GM18499 (cell line): Measurements from ENCODE around the gene COQ8B.

Source experiments
- ATAC-seq: cut with Tn5 transposase; IDR thresholded peaks from one replicate; pipeline ENCODE4 v1.9.1; 2021; ENCODE audit warnings: moderate number of reproducible peaks; ENCODE audit not compliant: insufficient read depth, unreplicated experiment

COQ8B gene

DNA sequence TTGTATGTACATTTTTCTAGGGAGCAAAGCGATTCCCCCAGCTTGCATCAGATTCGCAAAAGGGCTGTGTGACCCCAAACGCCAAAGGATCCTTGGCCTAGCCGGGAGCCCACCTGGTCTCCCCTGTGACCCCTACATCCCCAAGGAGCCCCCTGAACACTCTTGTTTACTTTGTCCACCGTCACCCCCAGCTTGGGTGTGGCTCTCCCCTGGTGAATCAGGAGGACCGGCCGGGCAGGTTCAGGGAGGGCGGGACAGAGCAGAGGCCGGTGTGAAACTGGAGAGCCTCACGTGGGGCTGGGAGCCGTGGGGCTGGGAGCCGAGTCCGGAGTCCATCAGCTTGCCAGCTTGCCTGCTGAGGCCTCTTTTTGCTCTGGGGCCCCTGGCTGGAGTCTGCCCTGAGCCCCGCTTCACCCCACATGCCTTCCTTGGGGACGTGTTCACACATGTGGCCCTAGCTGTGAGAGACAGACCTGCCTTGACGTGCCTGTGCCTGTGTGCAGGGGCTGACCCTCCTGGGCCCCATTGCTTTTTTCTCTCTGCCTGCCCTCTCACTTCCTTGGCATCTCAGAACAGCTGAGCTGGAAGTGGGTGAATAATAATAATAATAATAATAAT, 2.2 kb upstream of the COQ8B start:
- ATAC-seq: no peak

DNA sequence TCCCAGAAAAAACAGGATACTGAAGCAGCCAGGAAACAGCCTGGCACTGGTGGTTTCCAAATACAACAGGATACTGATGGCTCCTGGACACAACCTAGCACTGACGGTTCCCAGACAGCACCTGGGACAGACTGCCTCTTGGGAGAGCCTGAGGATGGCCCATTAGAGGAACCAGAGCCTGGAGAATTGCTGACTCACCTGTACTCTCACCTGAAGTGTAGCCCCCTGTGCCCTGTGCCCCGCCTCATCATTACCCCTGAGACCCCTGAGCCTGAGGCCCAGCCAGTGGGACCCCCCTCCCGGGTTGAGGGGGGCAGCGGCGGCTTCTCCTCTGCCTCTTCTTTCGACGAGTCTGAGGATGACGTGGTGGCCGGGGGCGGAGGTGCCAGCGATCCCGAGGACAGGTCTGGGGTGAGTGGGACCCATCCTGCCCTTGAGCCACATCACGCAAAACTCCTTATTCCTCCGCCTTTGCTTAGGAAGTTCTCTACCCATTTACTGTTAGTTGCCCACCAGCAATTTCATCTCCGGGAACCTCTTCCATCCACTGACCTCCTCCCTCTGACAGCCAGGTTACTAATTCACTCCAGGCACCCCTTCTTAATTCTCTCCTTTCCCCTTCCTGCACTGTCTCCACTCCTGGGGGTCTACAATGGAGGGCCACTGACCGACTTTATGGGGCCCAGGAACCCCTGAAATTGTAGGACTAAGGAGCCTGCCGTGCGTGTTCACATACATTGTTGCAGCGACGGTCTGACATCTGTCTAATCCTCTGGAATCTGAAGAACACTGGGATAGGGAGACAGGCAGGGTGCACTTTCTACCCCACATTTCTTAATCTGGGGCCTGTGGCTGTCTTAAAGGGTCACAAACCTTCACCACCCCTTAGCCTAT, 1.4 kb upstream of the COQ8B start:
- ATAC-seq: no peak

DNA sequence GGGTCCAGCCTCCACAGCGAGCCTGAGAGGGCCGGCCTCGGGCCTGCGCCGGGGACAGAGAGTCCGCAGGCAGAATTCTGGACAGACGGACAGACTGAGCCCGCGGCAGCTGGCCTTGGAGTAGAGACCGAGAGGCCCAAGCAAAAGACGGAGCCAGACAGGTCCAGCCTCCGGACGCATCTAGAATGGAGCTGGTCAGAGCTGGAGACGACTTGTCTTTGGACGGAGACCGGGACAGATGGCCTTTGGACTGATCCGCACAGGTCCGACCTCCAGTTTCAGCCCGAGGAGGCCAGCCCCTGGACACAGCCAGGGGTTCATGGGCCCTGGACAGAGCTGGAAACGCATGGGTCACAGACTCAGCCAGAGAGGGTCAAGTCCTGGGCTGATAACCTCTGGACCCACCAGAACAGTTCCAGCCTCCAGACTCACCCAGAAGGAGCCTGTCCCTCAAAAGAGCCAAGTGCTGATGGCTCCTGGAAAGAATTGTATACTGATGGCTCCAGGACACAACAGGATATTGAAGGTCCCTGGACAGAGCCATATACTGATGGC, 716 bp upstream of the COQ8B start:
- ATAC-seq: no peak

DNA sequence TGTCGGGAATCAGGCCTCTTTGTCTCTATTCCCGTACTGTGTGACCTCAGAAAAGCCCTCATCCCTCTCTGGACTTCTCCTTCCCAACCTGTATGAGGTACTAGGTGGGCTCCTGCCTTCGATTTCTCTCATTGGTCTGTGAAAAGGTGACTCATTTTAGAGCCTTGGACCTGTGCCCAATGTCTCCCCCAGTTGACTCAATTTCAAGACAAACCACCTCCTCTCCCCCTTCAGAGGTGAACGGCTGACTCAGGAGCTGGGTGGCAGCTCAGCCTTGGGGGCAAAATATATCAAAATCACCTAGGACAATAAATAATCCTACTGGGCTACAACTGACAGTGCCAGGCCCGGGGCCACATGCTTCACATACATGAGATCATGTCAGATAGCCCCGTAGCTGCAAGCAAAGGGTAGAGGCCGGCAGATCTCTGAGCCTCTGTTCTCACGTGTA, 630 bp downstream of the COQ8B start:
- ATAC-seq: no peak

DNA sequence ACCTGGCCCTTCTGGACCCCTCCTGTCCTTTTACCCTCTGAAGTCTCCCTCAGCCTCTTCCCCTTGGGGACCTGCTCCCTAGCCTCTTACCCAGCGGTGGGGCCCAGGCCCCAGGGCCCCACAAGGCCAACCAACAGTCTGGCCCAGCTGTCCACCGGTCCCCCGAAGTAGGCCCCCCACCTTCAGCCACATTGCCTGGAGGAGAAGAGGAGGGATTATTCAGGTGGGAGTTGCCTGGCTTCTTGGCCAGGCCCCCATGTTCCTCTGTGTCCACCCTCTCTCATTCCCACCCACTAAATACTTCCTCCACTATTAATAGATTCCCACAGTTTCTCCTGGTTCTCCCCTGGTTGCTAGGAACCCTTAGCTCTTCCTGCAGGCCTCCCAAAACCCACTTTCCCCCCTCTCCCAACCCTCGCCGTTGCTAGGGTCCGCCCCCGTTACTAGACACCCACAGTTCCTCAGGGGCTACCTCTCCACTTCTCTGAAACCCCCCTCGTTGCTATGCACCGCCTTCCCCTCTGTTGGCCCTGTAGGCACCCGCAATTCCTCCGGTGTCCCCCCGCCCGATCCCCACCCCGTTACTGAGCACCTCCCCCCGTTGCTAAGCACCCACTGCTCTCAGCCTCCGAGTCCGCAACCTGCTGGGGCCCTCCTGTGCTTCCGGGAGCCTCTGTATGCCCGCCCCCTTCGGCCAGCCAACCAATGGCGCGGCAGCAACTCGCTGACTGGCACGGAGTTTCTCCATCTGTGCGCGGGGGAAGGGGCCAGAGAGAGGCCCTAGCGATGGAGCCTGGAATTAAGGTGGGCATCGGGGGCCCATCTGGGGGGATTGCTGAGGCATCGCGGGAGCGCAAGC, 2.0 kb downstream of the COQ8B start:
- no peak for ATAC-seq

DNA sequence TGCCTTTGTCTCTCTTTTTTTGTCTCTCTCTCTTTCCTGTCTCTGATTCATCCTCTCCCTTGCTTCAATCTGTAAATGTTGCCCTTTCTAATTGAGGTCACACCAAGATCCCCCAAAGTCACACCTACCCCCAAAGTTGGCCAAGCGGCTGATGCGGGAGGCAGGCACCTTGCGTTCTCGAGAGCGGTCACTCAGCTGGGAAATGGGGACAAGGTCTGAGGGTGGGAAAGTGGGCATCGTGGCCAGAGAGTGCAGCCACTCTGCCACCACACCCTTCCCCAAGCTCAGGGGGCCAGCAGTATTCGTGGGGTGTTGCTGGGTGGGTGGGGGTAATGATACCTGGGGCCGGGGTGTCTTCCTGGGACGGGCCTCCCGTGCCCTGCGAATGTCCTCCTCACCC, 2.7 kb downstream of the COQ8B start:
- no peak for ATAC-seq

DNA sequence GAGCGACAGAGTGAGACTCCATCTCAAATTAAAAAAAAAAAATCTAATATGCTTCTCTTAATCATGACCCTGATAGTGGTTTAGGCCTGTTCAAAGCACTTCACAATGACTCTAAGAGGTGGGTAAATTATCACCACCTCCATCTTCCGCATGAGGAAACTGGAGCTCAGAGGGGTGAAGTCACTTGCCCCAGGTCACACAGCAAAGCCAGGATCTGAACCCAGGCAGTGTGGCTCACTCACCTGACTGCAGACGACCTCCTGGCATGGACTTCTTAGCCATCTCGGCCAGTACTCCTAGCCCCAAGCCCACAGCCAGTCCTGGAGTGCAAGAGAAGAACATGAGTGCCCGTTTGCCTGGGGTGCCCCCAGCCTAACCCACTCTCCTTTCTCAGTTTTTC, 6.9 kb downstream of the COQ8B start:
- no peak for ATAC-seq

DNA sequence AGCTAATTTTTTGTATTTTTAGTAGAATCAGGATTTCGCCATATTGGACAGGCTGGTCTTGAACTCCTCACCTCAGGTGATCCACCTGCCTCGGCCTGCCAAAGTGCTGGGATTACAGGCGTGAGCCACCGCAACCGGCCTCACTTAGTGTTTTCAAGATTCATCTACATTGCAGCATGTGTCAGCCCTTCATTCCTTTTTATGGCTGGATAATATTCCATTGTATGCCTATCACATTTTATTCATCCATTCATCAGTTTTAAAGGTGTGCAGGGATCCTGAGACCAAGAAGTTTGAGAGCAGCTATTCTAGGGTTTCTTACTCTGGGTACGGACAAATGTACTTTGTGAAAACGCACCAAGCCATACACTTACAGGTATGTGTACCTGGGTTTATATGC, 9.1 kb downstream of the COQ8B start:
- ATAC-seq: no peak

DNA sequence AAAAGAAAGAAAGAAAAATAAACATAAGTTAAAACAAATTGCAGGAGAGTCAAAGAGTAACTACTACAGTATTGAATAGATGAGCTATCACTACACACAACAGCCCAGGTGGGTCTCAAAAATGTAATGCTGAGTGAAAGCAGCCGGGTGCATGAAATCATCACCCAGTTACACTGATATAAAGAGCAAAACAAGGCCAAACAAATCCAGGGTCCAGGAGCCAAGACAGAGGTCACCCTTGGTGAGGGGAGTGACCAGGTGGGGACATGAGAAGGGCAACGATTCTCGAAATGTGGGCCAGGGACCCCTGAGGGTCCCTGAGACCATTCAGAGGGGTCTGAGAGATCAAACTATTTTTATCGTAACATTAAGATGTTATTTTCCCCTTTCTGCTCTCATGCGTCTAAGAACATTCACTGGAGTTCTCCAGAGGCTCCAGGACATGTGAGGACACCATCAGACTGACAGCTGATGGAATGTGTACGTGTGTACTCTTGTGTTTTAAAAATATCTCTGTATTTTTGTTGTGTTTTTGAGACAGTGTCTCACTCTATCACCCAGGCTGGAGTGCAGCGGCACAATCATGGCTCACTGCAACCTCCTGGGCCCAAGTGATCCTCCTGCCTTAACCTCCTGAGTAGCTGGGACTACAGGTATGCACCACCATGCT, 10.6 kb downstream of the COQ8B start:
- no peak for ATAC-seq

DNA sequence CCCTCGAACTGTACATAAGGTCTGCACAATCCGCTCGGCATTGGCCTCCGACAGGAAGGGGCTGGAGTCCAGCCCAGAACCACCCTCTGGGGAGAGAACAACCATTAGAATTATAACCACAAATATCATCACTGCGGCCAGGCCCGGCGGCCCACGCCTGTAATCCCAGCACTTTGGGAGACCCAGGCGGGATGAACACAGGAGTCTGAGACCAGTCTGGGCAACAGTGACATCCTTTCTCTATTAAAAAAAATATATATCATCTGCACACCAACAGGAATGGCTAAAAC, 11.4 kb downstream of the COQ8B start:
- no peak for ATAC-seq

DNA sequence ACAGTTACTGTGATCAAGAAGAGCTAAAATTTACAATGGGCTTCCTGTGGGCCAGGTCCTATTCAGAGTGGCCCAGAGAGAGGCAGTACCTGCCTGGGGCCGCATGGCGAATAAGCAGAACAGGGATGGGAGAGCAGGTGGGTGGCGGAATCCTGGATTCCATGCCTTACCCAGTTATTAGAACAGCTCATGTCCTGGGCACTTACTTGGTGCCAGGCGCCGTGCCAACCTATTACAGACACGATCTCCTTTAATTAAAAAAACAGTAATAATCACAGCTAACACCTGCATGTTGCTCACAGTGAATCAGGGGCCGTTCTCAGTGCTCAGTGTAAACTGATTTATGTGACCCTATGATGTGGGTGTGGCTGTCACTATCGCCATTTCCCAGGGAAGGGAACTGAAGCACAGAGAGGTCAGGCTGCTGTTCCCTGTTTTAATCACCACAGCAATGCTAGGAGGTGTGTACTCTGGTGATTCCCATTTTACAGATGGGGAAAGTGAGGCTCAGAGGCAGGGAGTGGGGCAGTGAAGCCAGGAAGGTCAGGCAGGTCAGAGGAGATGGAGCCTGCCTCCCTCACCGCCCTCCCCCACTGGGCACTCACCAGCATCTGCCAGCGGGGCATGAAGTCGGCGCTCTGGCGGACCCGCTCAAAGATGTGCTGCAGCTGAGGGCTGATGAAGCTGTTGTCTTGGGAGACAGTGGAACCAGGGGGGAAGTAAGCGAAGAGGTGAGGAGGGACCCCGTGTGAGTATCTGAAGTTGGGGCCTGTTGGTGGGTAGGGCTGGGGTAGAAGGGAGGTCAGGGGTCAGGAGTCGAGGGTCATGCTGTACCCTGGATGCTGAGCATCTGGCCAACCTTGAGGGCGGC, 12.0 kb downstream of the COQ8B start:
- ATAC-seq: no peak

DNA sequence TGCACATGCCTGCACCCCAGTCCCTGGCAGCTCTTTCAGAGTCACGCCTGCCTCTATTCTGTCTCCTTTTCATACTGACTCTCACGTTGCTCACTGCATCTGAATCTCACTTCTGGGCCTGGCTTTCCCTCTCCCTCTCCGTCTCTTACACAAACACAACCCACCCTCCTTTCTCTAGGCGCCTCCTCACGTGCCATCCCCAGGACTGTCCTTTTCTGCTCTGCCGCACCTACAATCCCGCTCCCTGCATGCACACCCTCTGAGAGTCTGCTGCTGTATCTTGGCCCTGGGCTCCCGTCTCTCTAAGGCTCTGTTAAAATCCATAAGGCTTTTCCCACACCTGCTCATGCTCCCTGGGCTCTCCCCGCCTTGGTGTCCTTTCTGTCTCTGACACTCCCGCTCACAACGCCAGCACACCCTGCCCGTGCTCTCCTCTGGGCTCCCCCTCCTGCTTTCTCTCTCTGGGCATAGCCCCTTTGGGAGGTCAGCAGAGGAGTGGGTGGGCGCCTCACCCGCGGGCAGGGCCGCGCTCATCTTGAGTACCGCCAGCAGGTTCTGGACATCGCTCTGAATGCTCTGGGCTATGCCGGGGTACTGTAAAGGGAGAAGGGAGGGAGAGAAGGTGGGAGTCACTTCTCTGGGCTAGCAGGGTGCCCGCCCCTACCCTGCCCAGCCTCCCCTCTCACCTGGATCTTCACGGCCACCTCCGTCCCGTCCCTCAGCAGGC, 13.5 kb downstream of the COQ8B start:
- no peak for ATAC-seq

DNA sequence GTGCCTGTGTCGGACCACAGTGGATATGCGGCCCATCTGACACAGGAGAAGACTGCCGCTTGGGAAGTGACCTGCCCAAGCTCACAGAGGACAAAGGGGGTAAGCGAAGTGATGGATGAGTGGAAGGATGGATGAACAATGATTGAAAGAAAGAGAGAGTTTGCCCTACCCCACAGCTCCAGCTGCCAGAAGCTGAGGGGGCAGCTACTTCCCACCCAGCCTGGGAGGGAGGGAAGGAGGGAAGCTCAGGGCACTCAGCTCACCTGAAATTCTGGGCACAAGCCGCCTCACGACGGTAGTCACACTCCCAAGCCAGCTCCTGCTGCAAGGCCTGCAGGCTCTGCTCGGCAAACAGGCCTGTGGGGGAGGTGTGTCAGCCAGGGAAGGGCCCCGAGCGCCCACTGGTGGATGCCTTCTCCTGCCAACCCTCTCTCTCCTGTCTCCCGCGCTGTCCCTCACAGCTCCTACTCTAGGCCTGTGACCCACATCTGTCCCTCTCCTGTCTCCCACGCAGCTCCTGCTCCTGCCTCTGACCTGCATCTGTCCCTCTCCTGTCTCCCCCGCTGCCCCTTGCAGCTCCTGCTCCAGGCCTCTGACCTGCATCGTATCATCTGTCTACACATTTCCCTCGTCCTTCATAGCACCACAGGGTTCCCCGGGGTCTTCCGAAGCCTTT, 14.2 kb downstream of the COQ8B start:
- no peak for ATAC-seq

DNA sequence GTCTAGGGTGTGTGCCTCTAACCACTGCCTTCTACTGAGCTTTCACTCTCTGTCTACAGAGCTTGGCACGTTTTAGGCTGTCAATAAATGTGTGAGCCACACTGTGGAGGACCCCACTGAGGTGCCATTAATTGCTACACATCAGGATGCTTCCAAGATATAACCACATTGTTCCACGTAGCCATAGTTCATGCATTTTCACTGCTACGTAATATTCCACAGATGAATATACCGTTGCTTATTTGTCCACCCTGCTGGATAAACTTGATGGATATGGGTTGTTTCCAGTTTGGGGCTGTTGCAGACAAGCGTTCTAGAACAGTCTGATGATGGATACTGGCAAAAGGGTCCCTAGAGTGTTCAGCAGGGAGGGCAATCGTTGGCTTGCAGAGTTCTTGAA, 14.9 kb downstream of the COQ8B start:
- ATAC-seq: no peak

DNA sequence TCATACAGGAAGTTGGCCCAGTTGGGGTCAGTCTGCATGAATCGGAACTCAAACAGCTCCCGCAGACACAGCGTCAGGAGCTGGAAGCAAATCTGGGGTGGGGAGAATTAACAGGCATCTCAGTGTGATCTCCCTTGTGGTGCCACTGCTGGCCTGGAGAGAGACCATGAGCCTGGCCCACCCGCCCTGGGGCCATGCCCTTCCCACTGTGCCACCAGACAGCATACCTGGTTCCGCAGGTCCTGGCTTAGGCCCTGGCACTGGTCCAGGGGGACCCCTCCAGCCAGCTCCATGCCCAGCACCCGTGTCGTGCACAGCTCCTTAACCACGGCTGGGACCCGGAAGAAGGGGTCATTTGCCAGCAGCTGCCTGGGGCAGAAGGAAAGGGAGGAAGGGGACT, 16.6 kb downstream of the COQ8B start:
- no peak for ATAC-seq

DNA sequence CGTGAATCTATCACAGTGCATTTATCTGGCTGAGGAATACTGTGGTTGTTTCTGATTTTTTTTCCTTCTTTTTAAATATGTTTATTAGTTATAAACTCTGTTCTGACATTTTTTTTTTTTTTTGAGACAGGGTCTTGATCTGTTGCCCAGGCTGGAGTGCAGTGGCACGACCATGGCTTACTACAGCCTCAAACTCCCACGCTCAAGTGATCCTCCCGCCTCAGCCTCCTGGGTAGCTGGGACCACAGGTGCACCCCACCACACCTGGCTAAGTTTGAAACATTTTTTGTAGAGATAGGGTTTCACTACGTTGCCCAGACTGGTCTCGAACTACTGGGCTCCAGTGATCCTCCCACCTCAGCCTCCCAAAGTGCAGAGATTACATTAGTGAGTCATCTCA, 19.7 kb downstream of the COQ8B start:
- no peak for ATAC-seq

DNA sequence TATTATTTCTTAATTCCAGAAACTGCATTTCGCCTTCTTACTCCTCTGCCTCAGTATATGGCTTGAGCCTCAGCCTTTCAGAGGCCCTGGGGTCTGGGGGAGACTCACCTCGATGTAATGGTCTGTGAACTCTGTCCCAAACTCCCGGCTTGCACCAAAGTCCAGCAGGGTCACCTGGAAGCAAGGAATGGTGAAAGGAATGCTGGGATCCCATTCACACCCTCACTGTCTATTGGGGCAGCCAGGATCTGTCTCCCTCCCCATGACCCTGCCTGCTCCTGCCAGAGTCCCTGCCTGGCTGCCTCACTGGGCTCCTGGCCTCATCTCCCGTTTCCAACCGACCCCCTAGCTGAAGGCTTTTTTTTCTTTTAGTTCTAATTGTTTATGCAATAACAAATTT, 20.8 kb downstream of the COQ8B start:
- no peak for ATAC-seq

DNA sequence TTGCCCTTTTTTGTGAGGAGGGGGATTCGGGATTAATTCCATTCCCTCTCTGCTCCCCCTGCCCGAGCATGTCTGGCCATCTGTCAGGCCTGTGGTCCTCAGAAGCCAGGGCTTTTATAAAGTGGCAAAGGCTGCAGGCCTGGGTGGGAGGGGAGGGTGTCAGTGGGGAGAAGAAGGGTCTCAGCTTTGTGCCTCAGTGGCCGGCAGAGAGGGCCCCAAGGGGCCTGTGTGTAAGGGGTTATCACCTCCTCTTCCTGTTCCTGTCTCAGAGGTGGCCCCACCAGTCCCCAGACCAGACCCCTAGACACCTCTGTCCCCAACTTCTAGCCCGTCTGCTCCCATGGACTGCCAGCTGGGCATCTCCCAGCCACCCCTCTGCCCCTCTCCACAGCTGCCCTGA, 22.8 kb downstream of the COQ8B start:
- ATAC-seq: no peak
